Measurements from ENCODE around the gene CFHR5.

Gene CFHR5

DNA sequence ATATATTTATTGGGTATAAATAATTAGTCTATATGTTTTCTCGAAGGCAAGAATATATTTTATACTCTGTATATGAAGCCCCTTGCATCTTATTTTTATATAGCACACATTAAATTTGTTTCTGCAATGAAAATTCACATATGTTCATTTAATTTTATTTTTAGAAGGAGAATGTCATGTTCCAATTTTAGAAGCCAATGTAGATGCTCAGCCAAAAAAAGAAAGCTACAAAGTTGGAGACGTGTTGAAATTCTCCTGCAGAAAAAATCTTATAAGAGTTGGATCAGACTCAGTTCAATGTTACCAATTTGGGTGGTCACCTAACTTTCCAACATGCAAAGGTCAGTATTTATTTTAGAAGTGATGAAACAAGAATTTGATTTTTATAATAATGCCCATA, 16.6 kb downstream of the CFHR5 start:
- ChIA-PET CTCF (no interaction called here), POLR2A (no interaction called here)
- H3K36me3 ChIP-seq (ENCODE audit: control insufficient read depth in 2 of 2, insufficient read depth in 1 of 2, low read length in 2 of 2) = no peaks in the 10 kb centered on the region
- H3K4me1 ChIP-seq (ENCODE audit: control insufficient read depth, insufficient read depth, low read length) = no peaks in the 10 kb centered on the region
- no peak overlapping the region for H3K27ac ChIP-seq (ENCODE audit: extremely low read depth, low read depth, low read length)
- H3K9me3 ChIP-seq (ENCODE audit: control insufficient read depth, insufficient read depth, low read depth, low read length) = no peaks in the 10 kb centered on the region
- H3K4me3 ChIP-seq (ENCODE audit: low read depth, low read length) = no peak overlapping the region
- TF ChIP-seq ZNF10 (tag by site-specific recombination; IDR thresholded peaks at IDR 0.05) (no peak), ZNF112 (tag by site-specific recombination; IDR thresholded peaks at IDR 0.05) (no peak), EGR2 (tag by site-specific recombination; IDR thresholded peaks at IDR 0.05; ENCODE audit: low read depth) (no peak), ZNF621 (tag by site-specific recombination; IDR thresholded peaks at IDR 0.05) (no peak), ZNF19 (tag by site-specific recombination; IDR thresholded peaks at IDR 0.05; ENCODE audit: low read depth) (no peak), ZNF830 (tag by site-specific recombination; IDR thresholded peaks at IDR 0.05; ENCODE audit: low read depth) (no peak), HOXD13 (CRISPR knock-in tag; IDR thresholded peaks at IDR 0.05; ENCODE audit: borderline replicate concordance) (no peak)
- TF ChIP-seq, protein P1, sequence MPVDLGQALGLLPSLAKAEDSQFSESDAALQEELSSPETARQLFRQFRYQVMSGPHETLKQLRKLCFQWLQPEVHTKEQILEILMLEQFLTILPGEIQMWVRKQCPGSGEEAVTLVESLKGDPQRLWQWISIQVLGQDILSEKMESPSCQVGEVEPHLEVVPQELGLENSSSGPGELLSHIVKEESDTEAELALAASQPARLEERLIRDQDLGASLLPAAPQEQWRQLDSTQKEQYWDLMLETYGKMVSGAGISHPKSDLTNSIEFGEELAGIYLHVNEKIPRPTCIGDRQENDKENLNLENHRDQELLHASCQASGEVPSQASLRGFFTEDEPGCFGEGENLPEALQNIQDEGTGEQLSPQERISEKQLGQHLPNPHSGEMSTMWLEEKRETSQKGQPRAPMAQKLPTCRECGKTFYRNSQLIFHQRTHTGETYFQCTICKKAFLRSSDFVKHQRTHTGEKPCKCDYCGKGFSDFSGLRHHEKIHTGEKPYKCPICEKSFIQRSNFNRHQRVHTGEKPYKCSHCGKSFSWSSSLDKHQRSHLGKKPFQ (tag by site-specific recombination; IDR thresholded peaks at IDR 0.05) = no peak
- TF ChIP-seq, protein P2, sequence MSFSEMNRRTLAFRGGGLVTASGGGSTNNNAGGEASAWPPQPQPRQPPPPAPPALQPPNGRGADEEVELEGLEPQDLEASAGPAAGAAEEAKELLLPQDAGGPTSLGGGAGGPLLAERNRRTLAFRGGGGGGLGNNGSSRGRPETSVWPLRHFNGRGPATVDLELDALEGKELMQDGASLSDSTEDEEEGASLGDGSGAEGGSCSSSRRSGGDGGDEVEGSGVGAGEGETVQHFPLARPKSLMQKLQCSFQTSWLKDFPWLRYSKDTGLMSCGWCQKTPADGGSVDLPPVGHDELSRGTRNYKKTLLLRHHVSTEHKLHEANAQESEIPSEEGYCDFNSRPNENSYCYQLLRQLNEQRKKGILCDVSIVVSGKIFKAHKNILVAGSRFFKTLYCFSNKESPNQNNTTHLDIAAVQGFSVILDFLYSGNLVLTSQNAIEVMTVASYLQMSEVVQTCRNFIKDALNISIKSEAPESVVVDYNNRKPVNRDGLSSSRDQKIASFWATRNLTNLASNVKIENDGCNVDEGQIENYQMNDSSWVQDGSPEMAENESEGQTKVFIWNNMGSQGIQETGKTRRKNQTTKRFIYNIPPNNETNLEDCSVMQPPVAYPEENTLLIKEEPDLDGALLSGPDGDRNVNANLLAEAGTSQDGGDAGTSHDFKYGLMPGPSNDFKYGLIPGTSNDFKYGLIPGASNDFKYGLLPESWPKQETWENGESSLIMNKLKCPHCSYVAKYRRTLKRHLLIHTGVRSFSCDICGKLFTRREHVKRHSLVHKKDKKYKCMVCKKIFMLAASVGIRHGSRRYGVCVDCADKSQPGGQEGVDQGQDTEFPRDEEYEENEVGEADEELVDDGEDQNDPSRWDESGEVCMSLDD (tag by site-specific recombination; IDR thresholded peaks at IDR 0.05) = no peak

DNA sequence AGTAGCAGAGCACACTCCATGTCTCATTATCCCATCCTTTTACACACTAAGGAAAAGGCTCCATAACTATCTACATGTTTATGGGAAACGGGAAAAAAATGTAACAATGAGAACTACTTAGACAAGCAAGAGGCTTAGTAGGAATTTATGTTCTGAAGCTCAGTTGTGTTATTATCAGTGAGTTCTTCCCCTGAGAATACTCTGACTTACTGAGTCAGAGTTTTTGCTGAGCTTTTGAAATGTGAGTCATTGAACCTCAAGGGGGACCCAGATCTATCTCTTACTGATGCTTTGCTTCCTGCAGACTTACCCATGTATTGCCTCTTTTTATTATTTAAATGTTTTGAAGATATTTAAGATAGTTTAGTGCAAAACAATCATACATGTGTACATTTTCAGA, 20.1 kb downstream of the CFHR5 start:
- POLR2A ChIA-PET = no interaction called here
- CTCF ChIA-PET = interaction anchor here (0.9 kb wide), 1 partner anchor 110 kb away, joined by 3 read pairs; the partner anchor contains the start of gene CFHR4
- Histone ChIP-seq H3K4me3 (ENCODE audit: low read depth, low read length) (no peak overlapping the region), H3K4me1 (ENCODE audit: control insufficient read depth, insufficient read depth, low read length) (no peaks in the 10 kb centered on the region), H3K36me3 (ENCODE audit: control insufficient read depth in 2 of 2, insufficient read depth in 1 of 2, low read length in 2 of 2) (no peaks in the 10 kb centered on the region), H3K27ac (ENCODE audit: extremely low read depth, low read depth, low read length) (no peak overlapping the region), H3K9me3 (ENCODE audit: control insufficient read depth, insufficient read depth, low read depth, low read length) (no peaks in the 10 kb centered on the region)
- no peak for TF ChIP-seq ZNF776 (tag by site-specific recombination; IDR thresholded peaks at IDR 0.05; ENCODE audit: borderline replicate concordance)
- no peak for TF ChIP-seq ZNF391 (tag by site-specific recombination; IDR thresholded peaks at IDR 0.05; ENCODE audit: borderline replicate concordance, low read depth)
- no peak for TF ChIP-seq ZNF654 (tag by site-specific recombination; IDR thresholded peaks at IDR 0.05; ENCODE audit: low read depth)
- TF ChIP-seq ZNF747 (tag by site-specific recombination; IDR thresholded peaks at IDR 0.05) = no peak
- TF ChIP-seq ZNF37A (tag by site-specific recombination; IDR thresholded peaks at IDR 0.05) = no peak
- TF ChIP-seq, protein P3, sequence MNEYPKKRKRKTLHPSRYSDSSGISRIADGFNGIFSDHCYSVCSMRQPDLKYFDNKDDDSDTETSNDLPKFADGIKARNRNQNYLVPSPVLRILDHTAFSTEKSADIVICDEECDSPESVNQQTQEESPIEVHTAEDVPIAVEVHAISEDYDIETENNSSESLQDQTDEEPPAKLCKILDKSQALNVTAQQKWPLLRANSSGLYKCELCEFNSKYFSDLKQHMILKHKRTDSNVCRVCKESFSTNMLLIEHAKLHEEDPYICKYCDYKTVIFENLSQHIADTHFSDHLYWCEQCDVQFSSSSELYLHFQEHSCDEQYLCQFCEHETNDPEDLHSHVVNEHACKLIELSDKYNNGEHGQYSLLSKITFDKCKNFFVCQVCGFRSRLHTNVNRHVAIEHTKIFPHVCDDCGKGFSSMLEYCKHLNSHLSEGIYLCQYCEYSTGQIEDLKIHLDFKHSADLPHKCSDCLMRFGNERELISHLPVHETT (tag by site-specific recombination; IDR thresholded peaks at IDR 0.05) = no peak

DNA sequence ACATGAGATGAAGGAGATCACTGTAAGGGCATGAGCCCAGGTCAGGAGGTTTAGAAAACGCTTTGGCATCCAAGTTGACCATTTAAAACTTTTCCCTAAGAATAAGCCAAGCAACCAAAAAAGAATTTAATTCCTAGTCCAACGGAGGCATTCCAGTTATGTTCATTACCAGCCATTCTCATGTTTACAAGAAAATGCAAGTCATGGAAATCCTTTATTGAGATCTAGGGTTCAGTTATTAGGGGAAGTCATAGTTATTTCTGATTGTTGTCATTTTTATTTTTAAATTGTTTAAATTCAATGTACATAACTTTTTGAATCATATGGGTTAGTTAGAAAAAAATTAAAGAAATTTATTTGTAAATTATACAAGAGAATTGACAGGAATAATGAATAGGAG, 24.5 kb downstream of the CFHR5 start:
- ChIA-PET POLR2A (no interaction called here), CTCF (no interaction called here)
- no peaks in the 10 kb centered on the region for H3K9me3 ChIP-seq (ENCODE audit: control insufficient read depth, insufficient read depth, low read depth, low read length)
- H3K27ac ChIP-seq (ENCODE audit: extremely low read depth, low read depth, low read length) = no peak overlapping the region
- no peak overlapping the region for H3K4me3 ChIP-seq (ENCODE audit: low read depth, low read length)
- no peaks in the 10 kb centered on the region for H3K36me3 ChIP-seq (ENCODE audit: control insufficient read depth in 2 of 2, insufficient read depth in 1 of 2, low read length in 2 of 2)
- H3K4me1 ChIP-seq (ENCODE audit: control insufficient read depth, insufficient read depth, low read length) = no peaks in the 10 kb centered on the region
- TF ChIP-seq SETDB1 (IDR thresholded peaks at IDR 0.05; ENCODE audit: insufficient read length, low read length) (no peak), ZNF341 (tag by site-specific recombination; IDR thresholded peaks at IDR 0.05; ENCODE audit: low read depth) (no peak), ZNF214 (tag by site-specific recombination; IDR thresholded peaks at IDR 0.05; ENCODE audit: borderline replicate concordance) (no peak), SALL2 (tag by site-specific recombination; IDR thresholded peaks at IDR 0.05; ENCODE audit: borderline replicate concordance) (no peak), ZNF701 (tag by site-specific recombination; IDR thresholded peaks at IDR 0.05) (no peak), ZNF157 (tag by site-specific recombination; IDR thresholded peaks at IDR 0.05) (no peak), BCL11B (tag by site-specific recombination; IDR thresholded peaks at IDR 0.05; ENCODE audit: low read depth) (no peak), ZSCAN23 (tag by site-specific recombination; IDR thresholded peaks at IDR 0.05) (no peak)

Data from HEK293 (cell line).